NCI-H1105 treated with DMSO at 0.1 percent for 48 hours (cell line): Measurements from ENCODE around the gene TLR9.

Experiments
- DNase-seq: peaks from one replicate; lab custom pipeline; 2025; lab: John Stamatoyannopoulos, UW

Gene TLR9

GRCh38 chr3:52232279-52233107, 7.0 kb upstream of the TLR9 start:
- no peak for DNase-seq

GRCh38 chr3:52231502-52232278, 6.2 kb upstream of the TLR9 start:
- DNase-seq: peak; percentile 26

GRCh38 chr3:52230889-52231499, 5.5 kb upstream of the TLR9 start:
- no peak for DNase-seq

GRCh38 chr3:52230461-52230860, 5.0 kb upstream of the TLR9 start:
- DNase-seq: no peak

GRCh38 chr3:52229656-52230055, 4.2 kb upstream of the TLR9 start:
- DNase-seq: no peak

GRCh38 chr3:52228751-52229291, 3.4 kb upstream of the TLR9 start:
- DNase-seq: no peak

- DNase-seq: no peak
Measured at GRCh38 chr3:52228266-52228665, 2.8 kb upstream of the TLR9 start.

GRCh38 chr3:52227766-52228165, 2.3 kb upstream of the TLR9 start:
- no peak for DNase-seq

GRCh38 chr3:52227117-52227516, 1.7 kb upstream of the TLR9 start:
- no peak for DNase-seq

- DNase-seq: no peak
Measured at GRCh38 chr3:52226229-52226817, 878 bp upstream of the TLR9 start.

GRCh38 chr3:52223449-52224408, 1.7 kb downstream of the TLR9 start:
- no peak for DNase-seq

- no peak for DNase-seq
Measured at GRCh38 chr3:52222319-52223221, 2.9 kb downstream of the TLR9 start.

GRCh38 chr3:52221563-52222318, 3.7 kb downstream of the TLR9 start:
- DNase-seq: no peak

- DNase-seq: no peak
Measured at GRCh38 chr3:52221141-52221562, 4.3 kb downstream of the TLR9 start.

- DNase-seq: peak; percentile 49
Measured at GRCh38 chr3:52220380-52221026, 4.9 kb downstream of the TLR9 start.

- DNase-seq: no peak
Measured at GRCh38 chr3:52218937-52219650, 6.4 kb downstream of the TLR9 start.

GRCh38 chr3:52218454-52218853, 7.0 kb downstream of the TLR9 start:
- DNase-seq: no peak

- DNase-seq: no peak
Measured at GRCh38 chr3:52218026-52218425, 7.4 kb downstream of the TLR9 start.
